Germinal center (tissue), 1 donor: ENCODE data around the gene DMRT1.

ENCODE experiments used
- DNase-seq: peaks from one replicate; pipeline ENCODE4 v3.0.0; 2012; ENCODE audit warnings: mixed read lengths, low spot score

Gene DMRT1

GRCh38 chr9:922171-922570 lies 80.7 kb downstream of the DMRT1 start:
- DNase-seq, result no peak

- DNase-seq, result no peak
Measured at GRCh38 chr9:922731-923130, 81.2 kb downstream of the DMRT1 start.

GRCh38 chr9:926976-927375 lies 85.5 kb downstream of the DMRT1 start:
- DNase-seq, result no peak

- peak; percentile 29 for DNase-seq
Measured at GRCh38 chr9:928363-929042, 87.0 kb downstream of the DMRT1 start.

GRCh38 chr9:929719-930118 lies 88.2 kb downstream of the DMRT1 start:
- DNase-seq, result no peak

- no peak for DNase-seq
Measured at GRCh38 chr9:933356-933755, 91.9 kb downstream of the DMRT1 start.

GRCh38 chr9:935348-935965 lies 94.0 kb downstream of the DMRT1 start:
- DNase-seq, result no peak

- no peak for DNase-seq
Measured at GRCh38 chr9:942805-943580, 101.5 kb downstream of the DMRT1 start.

- no peak for DNase-seq
Measured at GRCh38 chr9:947985-948384, 106.5 kb downstream of the DMRT1 start.

GRCh38 chr9:948497-948896 lies 107.0 kb downstream of the DMRT1 start:
- DNase-seq, result no peak

- DNase-seq, result no peak
Measured at GRCh38 chr9:950139-950538, 108.6 kb downstream of the DMRT1 start.

- DNase-seq, result no peak
Measured at GRCh38 chr9:952546-952945, 111.0 kb downstream of the DMRT1 start.

- no peak for DNase-seq
Measured at GRCh38 chr9:959105-959504, 117.6 kb downstream of the DMRT1 start.

GRCh38 chr9:959914-960313 lies 118.4 kb downstream of the DMRT1 start:
- DNase-seq, result no peak

GRCh38 chr9:962023-962422 lies 120.5 kb downstream of the DMRT1 start:
- DNase-seq, result no peak

- no peak for DNase-seq
Measured at GRCh38 chr9:965497-965896, 124.0 kb downstream of the DMRT1 start.

- DNase-seq, result no peak
Measured at GRCh38 chr9:966870-967269, 125.4 kb downstream of the DMRT1 start.

- no peak for DNase-seq
Measured at GRCh38 chr9:967436-967835, 125.9 kb downstream of the DMRT1 start.

- DNase-seq, result no peak
Measured at GRCh38 chr9:967903-968641, 126.6 kb downstream of the DMRT1 start.

GRCh38 chr9:969310-970150 lies 128.0 kb downstream of the DMRT1 start:
- DNase-seq, result no peak

- DNase-seq, result no peak
Measured at GRCh38 chr9:970151-970996, 128.9 kb downstream of the DMRT1 start.
